K562 (cell line): ENCODE measurements around the gene TTLL9. TPM values are rescaled to one million over a fixed set of nuclear protein-coding genes. Genes with fewer than 3 reads are reported as not detected.

Source experiments
- ATAC-seq: fragments of 200-7000 bp; cut with Tn5 transposase; 3 replicates; pipeline ENCODE4 v1.9.1; 2020; ENCODE audit warnings: moderate library complexity
- BruUV-seq: library from RNA; stranded (reverse); fragments of 400-500 nt; replicated peaks from 2 replicates; lab custom pipeline; 2021; lab: Mats Ljungman, UMichigan
- CTCF ChIA-PET: fragments of 300-600 bp; formaldehyde crosslinking; extraction: SDS; loops from one replicate; lab custom pipeline; 2021; ENCODE audit warnings: low intra/inter-chr PET ratio; lab: Yijun Ruan, JAX
- POLR2A ChIA-PET: fragments of 300-600, 350-650 bp; sonication (Branson Sonifier 250); formaldehyde crosslinking; extraction: SDS; loops from one replicate; lab custom pipeline; 2021; ENCODE audit warnings: antibody characterized with exemption, inconsistent platforms; lab: Yijun Ruan, JAX
- DNase-seq, 4 experiments: peaks; one replicate each; pipeline versions ENCODE4 v3.0.0 to v3.0.0-alpha.2; 2011 to 2018; ENCODE audit warnings: low spot score in 3 of 4, mixed read lengths in 3 of 4; ENCODE audit errors: extremely low read depth in 1 of 4
- FAIRE-seq: peaks from 2 replicates; lab custom pipeline; 2011; peaks lifted over from hg19 to GRCh38; lab: Jason Lieb, UNC
- H2AFZ ChIP-seq: 2 replicates; pipeline ENCODE4 v1.6.0; 2011; ENCODE audit warnings: low read depth, low read length, control low read depth, inconsistent platforms
- H3K27ac ChIP-seq: fragments of 200-600 bp; 3 replicates; pipeline ENCODE4 v1.8.0; 2011; ENCODE audit warnings: low read depth, mild to moderate bottlenecking, control low read depth, inconsistent platforms, low read length, moderate library complexity, mixed read lengths; ENCODE audit errors: extremely low read depth
- H3K27me3 ChIP-seq, 2 experiments: fragments of 300-600 bp in 1 of 2; 2 replicates in 1 of 2; 3 replicates in 1 of 2; pipeline versions ENCODE4 v1.6.0 to v1.8.0; 2011; ENCODE audit warnings: inconsistent platforms in 2 of 2, low read length in 2 of 2, mild to moderate bottlenecking in 1 of 2, mixed read lengths in 1 of 2, moderate library complexity in 1 of 2; ENCODE audit not compliant: control insufficient read depth in 2 of 2, insufficient read depth in 2 of 2
- H3K36me3 ChIP-seq: fragments of 300-600 bp; 3 replicates; pipeline ENCODE4 v1.8.0; 2011; ENCODE audit warnings: mild to moderate bottlenecking, low read length, inconsistent platforms; ENCODE audit not compliant: control insufficient read depth, insufficient read depth
- H3K4me1 ChIP-seq, 2 experiments: fragments of 200-600 bp in 1 of 2; replicated peaks in 1 of 2; 2 replicates in 1 of 2; 3 replicates in 1 of 2; pipeline versions ENCODE4 v1.5.1 to v1.8.0; 2011; ENCODE audit warnings: inconsistent platforms in 2 of 2, low read length in 2 of 2, mild to moderate bottlenecking in 1 of 2, mixed read lengths in 1 of 2, moderate library complexity in 1 of 2; ENCODE audit not compliant: control insufficient read depth in 2 of 2, insufficient read depth in 2 of 2
- H3K4me2 ChIP-seq: 2 replicates; pipeline ENCODE4 v1.6.1; 2011; ENCODE audit warnings: low read length, control low read depth, inconsistent platforms, mixed read lengths; ENCODE audit not compliant: insufficient read depth
- H3K4me3 ChIP-seq: fragments of 200-600 bp; sonication (generic), shearing (Covaris generic); 2 replicates; pipeline ENCODE4 v1.5.1; 2016; ENCODE audit warnings: control low read depth, inconsistent platforms
- H3K79me2 ChIP-seq: fragments of 200-600 bp; 3 replicates; pipeline ENCODE4 v1.8.0; 2011; ENCODE audit warnings: low read length, inconsistent platforms; ENCODE audit not compliant: control insufficient read depth, insufficient read depth
- H3K9ac ChIP-seq, 2 experiments: 2 replicates each; pipeline versions ENCODE4 v1.6.0 to v1.6.1; 2011; ENCODE audit warnings: low read depth in 2 of 2, low read length in 2 of 2, control low read depth in 1 of 2, inconsistent platforms in 1 of 2, mild to moderate bottlenecking in 1 of 2, mixed read lengths in 1 of 2; ENCODE audit not compliant: insufficient read depth in 1 of 2
- H3K9me1 ChIP-seq: one replicate; pipeline ENCODE4 v1.6.0; 2011; ENCODE audit warnings: inconsistent platforms, mild to moderate bottlenecking, low read length, moderate library complexity; ENCODE audit not compliant: control insufficient read depth, insufficient read depth
- H3K9me3 ChIP-seq: replicated peaks from 2 replicates; pipeline ENCODE4 v1.5.1; 2011; ENCODE audit warnings: low read depth, low read length, inconsistent platforms; ENCODE audit not compliant: control insufficient read depth, insufficient read depth
- H4K20me1 ChIP-seq: replicated peaks from 2 replicates; pipeline ENCODE4 v1.6.1; 2011; ENCODE audit warnings: low read length, inconsistent platforms, mixed read lengths; ENCODE audit not compliant: control insufficient read depth, insufficient read depth
- ATF6 ChIP-seq: sonication (generic); formaldehyde crosslinking; IDR thresholded peaks from 2 replicates; pipeline ENCODE4 v1.4.0; 2020; ENCODE audit warnings: mild to moderate bottlenecking, missing genetic modification reagents
- CEBPG ChIP-seq, 3 experiments: fragments of 200-800 bp in 1 of 3; sonication (Bioruptor generic) in 1 of 3; sonication (generic) in 1 of 3; formaldehyde crosslinking in 1 of 3; IDR thresholded peaks in 2 of 3; conservative IDR thresholded peaks in 1 of 3; 2 replicates each; pipeline versions ENCODE4 v1.6.1 to v1.8.0; 2016 to 2022; ENCODE audit warnings: missing compliant biosample characterization in 2 of 3, missing genetic modification characterization in 2 of 3, mild to moderate bottlenecking in 1 of 3, missing genetic modification reagents in 1 of 3
- HDAC1 ChIP-seq, 2 experiments: fragments of 450-650 bp; IDR thresholded peaks; 2 replicates each; pipeline ENCODE4 v1.6.1; 2016 to 2017; ENCODE audit warnings: inconsistent platforms in 1 of 2, mild to moderate bottlenecking in 1 of 2, moderate library complexity in 1 of 2
- HOXB6 ChIP-seq: fragments of 250-450 bp; sonication (Bioruptor Pico); IDR thresholded peaks from 2 replicates; pipeline ENCODE4 v1.5.1; 2022; ENCODE audit warnings: mild to moderate bottlenecking, borderline replicate concordance
- RFX1 ChIP-seq: fragments of 450-650 bp; IDR thresholded peaks from 2 replicates; pipeline ENCODE4 v1.6.1; 2016; ENCODE audit warnings: mild to moderate bottlenecking, moderate library complexity
- TCF7 ChIP-seq: sonication (generic); IDR thresholded peaks from 2 replicates; pipeline ENCODE4 v1.6.1; 2016; ENCODE audit warnings: antibody characterized with exemption, borderline replicate concordance
- ZNF511 ChIP-seq: sonication (generic); formaldehyde crosslinking; IDR thresholded peaks from 2 replicates; pipeline ENCODE4 v1.8.0; 2022; ENCODE audit warnings: mild to moderate bottlenecking, missing genetic modification reagents
- ZNF764 ChIP-seq: fragments of 250-450 bp; sonication (Bioruptor Pico); IDR thresholded peaks from 2 replicates; pipeline ENCODE4 v1.4.0; 2020; ENCODE audit warnings: low read depth, mild to moderate bottlenecking, moderate library complexity
- WGBS: fragments of 100-300 bp; shearing (Covaris generic); methylation state at CpG from one replicate; pipeline ENCODE4 v1.1.6; 2016; ENCODE audit warnings: low coverage, mixed read lengths; ENCODE audit not compliant: insufficient coverage; ENCODE audit errors: missing lambda C conversion rate; 5-methylcytosine and 5-hydroxymethylcytosine counted together
- in situ Hi-C: fragments of 300-500 bp; cut with MboI; formaldehyde crosslinking; loops from 4 replicates; pipeline ENCODE4 v1.15.0; 2018; ENCODE audit warnings: inconsistent platforms, mixed read lengths
- intact Hi-C: fragments of 100-400 bp; cut with micrococcal nuclease; formaldehyde crosslinking; loops from 2 replicates; pipeline ENCODE4 v1.14.2; 2022
- polyA plus RNA-seq, 8 experiments: library from polyadenylated mRNA; depleted of rRNA in 4 of 8; stranded (reverse) in 5 of 8; unstranded in 3 of 8; fragments of >200 nt; fragmentation: Nextera tagmentation in 2 of 8; fragmentation: Illumina TruSeq in 1 of 8; extraction: Ambion mirVana in 2 of 8; extraction: Trizol in 1 of 8; gene quantifications; 2 replicates each; pipeline versions ENCODE4 v1.2.1 to v1.2.3, GENCODE V29; 2011 to 2014; ENCODE audit warnings: inconsistent platforms in 1 of 8, missing spikeins in 1 of 8
- total RNA-seq, 7 experiments: library from RNA; depleted of rRNA in 6 of 7; stranded (reverse); fragments of >200 nt in 6 of 7; fragmentation: Illumina TruSeq in 2 of 7; extraction: Trizol in 2 of 7; gene quantifications; 2 replicates each; pipeline versions ENCODE4 v1.2.1 to v1.2.3, GENCODE V29; 2011 to 2021; ENCODE audit warnings: low replicate concordance in 1 of 7

TTLL9 gene
- total and polyA plus RNA-seq, 9 of the 15 experiments (the other 6 are each of a cell fraction or from before 2014, with no cell fraction given), result 0.06 to 0.07 TPM; not detected in 7

DNA sequence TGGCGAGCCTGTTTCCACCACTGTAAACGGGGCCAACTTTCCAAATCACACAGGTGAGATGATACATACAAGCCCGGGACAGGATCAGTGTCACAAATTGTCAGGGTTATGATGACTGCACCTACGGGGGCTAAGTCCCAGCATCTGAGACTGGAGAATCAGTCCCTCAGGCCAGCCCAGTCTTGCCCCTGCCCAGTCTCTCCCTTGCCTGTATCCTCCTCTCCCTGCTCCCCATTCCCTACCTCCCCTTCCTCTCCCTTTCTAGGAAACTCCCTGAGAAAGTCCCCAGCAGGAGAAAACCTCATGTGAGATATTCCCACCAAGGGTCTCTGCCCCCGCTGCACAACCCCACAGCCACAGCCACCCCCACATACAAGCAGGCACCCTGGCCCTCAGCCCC is 26.6 kb upstream of the TTLL9 start:
- no peaks in the 10 kb centered on the region for H3K9me1 ChIP-seq
- H3K4me2 ChIP-seq, result no peak overlapping the region
- peak overlapping the region in 1 of 2 experiments; percentile 21; a peak in 1 of 4 replicates for H3K9ac ChIP-seq
- H3K79me2 ChIP-seq, result no peaks in the 10 kb centered on the region
- H3K27ac ChIP-seq, result no peak overlapping the region
- no peaks in the 10 kb centered on the region for H3K36me3 ChIP-seq
- intact Hi-C loops, result no loop called here
- POLR2A ChIA-PET, result no interaction called here
- ATAC-seq, result no peak
- peaks cover under 1 to 39% of the 10 kb centered on the region in 2 experiments for H3K4me1 ChIP-seq
- TF ChIP-seq ATF6 (no peak), HDAC1 (IDR thresholded peaks at IDR 0.05) (no peak), HOXB6 (CRISPR knock-in tag) (no peak), CEBPG (CRISPR knock-in tag; IDR thresholded peaks at IDR 0.05) (no peak), CEBPG (tag; conservative IDR thresholded peaks at IDR 0.05 in 1 of 2, IDR thresholded peaks at IDR 0.05 in 1 of 2) (no peak), RFX1 (no peak), ZNF764 (CRISPR knock-in tag) (no peak), TCF7 (no peak), ZNF511 (CRISPR knock-in tag) (no peak)
- TF ChIP-seq, all 486 proteins: peak for 0
- H2AFZ ChIP-seq, result no peak overlapping the region
- no peak for DNase-seq
- CTCF ChIA-PET, result no interaction called here
- peaks cover 5 to 15% of the 10 kb centered on the region in 2 experiments; a peak in 4 of 5 replicates for H3K27me3 ChIP-seq
- WGBS, result 43% methylated on average over 5 of the region's 5 CpGs
- no peaks in the 10 kb centered on the region for H3K9me3 ChIP-seq
- in situ Hi-C loops, result loop anchor here (25.0 kb wide), 1 partner anchor 818 kb away; the partner anchor contains the start of gene C20orf203
- FAIRE-seq, result no peak
- peaks cover 7% of the 10 kb centered on the region; the same call in 1 of the 2 replicates for H4K20me1 ChIP-seq
- no TSS peak for BruUV-seq
- no peak overlapping the region for H3K4me3 ChIP-seq
